ENCODE measurements around the gene TSPAN31.
"Not testable (repeated sequence)": the region's sequence is repeated elsewhere in the genome, so short reads cannot be mapped to it uniquely, and the experiment has no call there.

The TSPAN31 gene, protein sequence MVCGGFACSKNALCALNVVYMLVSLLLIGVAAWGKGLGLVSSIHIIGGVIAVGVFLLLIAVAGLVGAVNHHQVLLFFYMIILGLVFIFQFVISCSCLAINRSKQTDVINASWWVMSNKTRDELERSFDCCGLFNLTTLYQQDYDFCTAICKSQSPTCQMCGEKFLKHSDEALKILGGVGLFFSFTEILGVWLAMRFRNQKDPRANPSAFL

DNA sequence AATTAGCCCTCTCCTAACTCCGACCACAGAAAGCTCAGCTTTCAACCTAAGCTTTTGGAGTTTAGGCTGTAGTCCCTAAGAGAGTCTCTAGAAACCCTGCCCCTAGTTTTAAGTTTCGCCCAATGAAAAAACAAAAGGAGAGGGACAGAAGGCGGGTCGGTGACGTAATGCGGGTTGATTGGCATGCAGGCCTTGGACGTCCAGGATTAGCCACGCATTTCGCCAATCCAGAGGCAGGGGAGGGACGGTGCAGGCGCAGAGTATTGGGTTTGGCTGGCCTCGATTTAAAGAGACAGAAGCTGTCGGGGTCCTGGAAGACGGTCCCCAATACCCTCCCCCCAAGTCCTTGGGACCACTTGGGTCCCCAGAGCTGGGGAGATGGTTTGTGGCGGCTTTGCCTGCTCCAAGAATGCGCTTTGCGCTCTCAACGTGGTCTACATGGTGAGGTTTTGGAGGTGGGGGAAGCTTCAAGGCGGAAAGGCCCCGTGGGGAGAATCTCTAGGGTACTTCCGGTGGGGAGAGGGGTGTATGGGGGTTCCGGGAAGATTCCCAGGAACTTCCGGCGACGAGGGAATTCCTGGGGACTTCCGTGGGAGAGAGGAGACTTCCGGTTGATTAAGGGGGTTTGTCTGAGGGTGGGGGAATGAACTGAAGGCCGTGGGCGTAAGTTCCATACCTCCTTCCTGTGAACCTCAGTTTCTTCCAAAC lies at the start of gene TSPAN31:
TSPAN31 (plus strand) TSS at position 263 of the 708 bp plus-strand sequence; CDS start at position 379, 116 bp downstream.
- peak; percentile 57 for DNase-seq

DNA sequence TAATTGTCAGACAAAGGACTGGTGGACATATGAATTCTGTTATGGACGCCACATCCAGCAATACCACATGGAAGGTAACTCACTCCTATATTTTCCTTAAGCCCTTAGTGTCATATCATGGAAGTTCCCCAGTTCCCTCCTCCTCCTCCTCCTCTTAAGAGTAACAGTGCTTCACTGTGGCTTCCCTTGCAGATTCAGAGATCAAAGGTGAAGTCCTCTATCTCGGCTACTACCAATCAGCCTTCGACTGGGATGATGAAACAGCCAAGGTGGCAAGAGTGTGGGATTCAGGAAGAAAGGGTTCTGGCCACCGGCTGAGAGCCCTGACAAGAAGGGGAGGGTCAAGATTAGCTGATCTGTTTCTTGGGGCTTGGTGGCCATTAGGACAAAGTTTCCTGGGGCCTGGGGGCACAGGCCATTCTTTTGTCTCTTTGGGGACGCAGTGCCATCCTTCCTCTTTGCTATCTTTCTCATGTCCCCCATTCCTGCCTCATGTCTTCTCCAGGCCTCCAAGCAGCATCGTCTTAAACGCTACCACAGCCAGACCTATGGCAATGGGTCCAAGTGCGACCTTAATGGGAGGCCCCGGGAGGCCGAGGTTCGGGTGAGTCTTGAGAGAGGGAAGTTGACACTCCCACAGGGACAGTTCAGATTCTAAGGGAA lies 48.9 kb upstream of the TSPAN31 start:
- DNase-seq = no peak

DNA sequence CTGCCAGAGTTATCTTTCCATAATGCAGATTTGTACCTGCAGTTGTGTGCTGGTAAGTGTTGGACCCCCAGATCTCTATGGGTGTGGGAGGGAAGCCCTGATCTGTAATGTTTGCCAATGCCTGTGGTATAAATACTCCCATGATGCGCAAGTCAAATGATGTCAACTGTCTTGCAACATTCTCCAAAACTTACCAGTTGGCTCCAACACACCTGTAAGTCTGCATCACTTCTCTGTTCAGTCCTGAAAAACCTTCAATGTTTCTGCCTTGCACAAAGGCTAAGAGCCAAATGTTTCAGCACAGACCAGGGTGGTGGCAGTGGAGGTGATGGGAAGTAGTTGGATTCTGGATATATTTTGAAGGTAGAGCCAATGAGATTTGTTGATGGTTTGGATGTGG lies 47.8 kb upstream of the TSPAN31 start:
- no peak for DNase-seq

DNA sequence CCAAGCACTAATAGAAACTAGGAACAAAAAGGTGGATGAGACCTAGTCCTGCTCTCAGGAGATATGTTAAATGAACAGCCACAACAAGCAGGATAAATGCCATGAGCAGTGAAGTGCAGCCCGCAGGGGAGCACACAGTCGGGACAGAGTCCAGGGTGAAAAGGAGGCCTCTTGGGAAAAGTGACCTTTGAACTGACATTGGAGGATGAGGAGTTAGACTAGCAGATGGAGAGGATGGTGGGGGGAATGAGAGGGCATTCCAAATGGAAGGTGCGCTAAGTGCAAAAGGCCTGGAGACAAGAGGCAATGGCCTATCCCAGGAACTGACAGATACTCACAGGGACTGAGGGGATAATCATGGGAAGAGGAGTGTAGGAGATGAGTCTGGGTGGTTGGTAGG lies 46.4 kb upstream of the TSPAN31 start:
- DNase-seq = no peak

DNA sequence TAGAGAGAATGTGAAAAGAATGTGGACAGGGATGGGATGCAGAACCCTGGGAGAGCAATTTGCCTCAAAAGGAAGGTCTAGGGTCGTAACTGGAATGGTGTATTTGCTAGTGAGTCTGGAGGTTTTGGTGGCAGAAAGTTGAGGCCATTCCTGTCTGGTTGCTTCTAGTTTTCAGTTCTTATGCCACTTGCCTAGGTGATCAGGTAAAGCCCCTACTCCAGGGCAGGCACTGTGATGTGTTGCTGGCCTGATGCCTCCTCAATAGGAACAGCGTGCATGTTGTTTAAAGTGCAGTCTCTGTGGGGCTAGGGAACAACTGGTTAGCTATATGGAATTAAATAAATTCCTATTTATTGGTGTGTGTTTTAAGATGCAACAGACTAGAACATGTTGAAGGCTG lies 44.5 kb upstream of the TSPAN31 start:
- DNase-seq = no peak

DNA sequence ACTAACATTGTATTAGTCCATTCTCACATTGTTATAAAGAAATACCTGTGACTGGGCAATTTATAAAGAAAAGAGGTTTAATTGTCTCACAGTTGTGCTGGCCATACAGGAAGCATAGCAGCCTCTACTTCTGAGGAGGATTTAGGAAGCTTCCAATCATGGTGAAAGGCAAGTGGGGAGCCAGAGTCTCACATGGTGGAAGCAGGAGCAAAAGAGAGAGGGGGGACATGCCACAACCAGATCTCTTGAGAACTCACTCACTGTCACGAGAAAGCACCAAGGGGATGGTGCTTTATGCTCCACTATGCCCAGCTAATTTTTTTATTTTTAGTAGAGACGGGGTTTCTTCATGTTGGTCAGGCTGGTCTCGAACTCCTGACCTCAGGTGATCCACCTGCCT lies 37.6 kb upstream of the TSPAN31 start:
- DNase-seq = no peak

DNA sequence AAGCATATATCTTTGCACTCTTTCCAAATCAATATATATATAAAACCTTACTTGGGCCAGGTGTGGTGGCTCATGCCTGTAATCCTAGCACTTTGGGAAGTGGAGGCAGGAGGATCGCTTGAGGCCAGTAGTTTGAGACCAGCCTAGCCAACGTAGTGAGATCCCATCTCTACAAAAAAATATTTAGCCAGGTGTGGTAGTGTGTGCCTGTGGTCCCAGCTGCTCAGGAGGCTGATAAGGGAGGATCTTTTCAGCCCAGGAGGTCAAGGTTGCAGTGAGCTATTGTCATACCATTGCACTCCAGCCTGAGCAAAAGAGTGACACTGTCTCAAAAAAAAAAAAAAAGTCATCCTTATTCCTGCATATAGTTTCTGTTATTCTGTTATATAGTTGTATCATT lies 36.5 kb upstream of the TSPAN31 start:
- no peak for DNase-seq

DNA sequence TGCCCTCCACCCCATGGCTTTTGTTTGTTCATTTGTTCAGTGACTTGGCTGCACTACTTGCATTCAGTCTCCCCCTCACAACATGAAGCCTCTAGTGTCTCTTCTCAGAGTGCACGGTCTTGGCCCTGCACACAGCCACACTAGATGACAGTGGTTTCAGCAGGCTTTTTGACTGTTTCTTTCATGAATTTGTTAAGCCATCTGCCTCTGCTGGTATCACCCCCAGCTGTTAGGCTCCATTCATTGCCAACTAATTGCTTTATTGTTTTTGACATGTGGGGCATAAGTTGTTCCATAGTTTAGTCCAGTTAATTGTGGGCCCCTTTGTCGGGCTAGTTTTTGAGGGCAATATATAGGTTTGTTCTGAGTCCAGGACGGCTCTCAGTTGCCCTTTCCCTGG lies 32.1 kb upstream of the TSPAN31 start:
- no peak for DNase-seq

DNA sequence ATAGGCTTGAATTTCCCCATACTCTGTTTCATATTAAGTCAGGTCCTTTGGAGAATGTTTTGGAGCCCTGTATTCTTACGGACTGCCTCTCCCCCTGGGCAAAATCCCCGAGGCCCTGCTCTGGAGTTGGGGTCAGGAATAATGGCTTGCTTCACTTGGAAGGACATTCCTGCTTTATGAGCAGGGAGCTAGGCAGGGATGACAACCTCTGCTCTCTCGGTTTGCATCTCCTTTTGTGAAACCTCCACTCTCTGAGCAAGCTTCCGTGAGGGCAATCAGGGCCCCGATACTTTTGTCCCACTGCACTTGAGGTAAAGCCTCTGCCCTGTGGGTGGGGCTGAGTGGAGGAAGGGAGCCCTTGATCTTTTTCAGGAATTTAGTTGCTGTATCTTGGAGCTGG lies 31.6 kb upstream of the TSPAN31 start:
- no peak for DNase-seq

DNA sequence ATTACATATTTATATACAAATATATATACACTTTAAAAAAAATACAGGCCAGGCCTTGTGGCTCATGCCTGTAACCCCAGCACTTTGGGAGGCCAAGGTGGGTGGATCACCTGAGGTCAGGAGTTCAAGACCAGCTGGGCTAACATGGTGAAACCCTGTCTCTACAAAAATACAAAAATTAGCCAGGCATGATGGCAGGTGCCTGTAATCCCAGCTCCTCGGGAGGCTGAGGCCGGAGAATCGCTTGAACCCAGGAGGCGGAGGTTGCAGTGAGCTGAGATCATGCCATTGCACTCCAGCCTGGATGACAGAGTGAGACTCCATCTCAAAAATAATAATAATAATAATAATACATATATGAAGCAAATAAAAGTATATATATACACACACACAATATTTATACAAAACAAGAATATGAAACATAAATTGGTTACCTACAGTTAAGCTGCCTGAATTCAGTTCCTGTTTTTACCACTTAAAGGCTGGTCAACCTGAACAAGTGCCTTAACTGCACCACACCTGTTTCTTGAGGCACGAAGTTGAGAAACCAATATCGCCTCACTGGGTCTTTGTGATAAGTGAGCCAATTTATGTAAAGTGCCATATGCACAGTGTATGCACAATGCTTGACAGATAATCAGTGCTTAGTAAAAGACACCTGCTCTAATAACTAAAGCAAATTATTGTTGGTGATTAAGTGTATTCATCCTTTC lies 29.6 kb upstream of the TSPAN31 start:
- not testable (repeated sequence) for DNase-seq

DNA sequence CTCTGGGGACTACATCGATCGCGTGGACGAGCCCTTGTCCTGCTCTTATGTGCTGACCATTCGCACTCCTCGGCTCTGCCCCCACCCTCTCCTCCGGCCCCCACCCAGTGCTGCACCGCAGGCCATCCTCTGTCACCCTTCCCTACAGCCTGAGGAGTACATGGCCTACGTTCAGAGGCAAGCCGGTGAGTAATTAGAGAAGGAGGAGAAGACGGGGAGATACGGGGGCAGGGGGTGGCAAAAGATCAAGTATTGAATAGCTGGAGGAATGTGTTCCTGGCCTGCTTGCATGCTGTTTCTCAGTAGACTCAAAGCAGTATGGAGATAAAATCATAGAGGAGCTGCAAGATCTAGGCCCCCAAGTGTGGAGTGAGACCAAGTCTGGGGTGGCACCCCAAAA lies 29.1 kb upstream of the TSPAN31 start:
- DNase-seq = no peak

DNA sequence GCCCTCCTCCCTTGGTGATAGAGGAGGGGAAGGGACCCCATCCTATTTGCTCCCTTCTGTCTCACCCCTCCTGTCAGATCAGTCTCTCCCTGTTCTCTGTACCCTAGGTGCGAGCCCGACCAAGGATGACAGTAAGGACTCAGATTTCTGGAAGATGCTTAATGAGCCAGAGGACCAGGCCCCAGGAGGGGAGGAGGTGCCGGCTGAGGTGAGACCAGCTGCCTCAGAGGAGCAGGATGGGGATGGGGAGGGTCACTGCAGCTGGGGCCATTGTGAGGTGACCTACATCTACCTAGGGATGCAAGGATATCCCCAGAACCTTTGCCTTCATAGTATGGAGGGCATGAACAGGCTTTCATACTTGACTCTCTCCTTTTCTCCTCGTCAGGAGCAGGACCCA lies 28.5 kb upstream of the TSPAN31 start:
- DNase-seq = no peak

DNA sequence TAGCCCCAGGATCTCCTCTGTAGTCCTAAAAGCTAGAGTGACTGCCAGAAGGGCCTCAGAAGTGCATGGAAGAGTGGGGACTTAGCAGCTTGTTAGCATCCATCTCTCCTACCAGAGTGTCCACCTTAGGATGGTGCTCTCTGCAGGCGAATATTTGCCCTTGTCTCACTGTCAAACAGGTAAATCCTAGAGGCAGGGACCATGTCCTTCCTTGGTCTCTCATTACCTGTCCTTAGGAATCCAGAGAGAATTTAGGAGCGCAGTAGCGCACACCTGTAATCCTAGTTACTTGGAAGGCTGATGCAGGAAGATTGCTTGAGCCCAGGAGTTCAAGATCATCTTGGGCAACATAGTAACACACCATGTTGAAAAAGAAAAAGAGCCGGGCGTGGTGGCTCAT lies 27.7 kb upstream of the TSPAN31 start:
- DNase-seq = no peak

DNA sequence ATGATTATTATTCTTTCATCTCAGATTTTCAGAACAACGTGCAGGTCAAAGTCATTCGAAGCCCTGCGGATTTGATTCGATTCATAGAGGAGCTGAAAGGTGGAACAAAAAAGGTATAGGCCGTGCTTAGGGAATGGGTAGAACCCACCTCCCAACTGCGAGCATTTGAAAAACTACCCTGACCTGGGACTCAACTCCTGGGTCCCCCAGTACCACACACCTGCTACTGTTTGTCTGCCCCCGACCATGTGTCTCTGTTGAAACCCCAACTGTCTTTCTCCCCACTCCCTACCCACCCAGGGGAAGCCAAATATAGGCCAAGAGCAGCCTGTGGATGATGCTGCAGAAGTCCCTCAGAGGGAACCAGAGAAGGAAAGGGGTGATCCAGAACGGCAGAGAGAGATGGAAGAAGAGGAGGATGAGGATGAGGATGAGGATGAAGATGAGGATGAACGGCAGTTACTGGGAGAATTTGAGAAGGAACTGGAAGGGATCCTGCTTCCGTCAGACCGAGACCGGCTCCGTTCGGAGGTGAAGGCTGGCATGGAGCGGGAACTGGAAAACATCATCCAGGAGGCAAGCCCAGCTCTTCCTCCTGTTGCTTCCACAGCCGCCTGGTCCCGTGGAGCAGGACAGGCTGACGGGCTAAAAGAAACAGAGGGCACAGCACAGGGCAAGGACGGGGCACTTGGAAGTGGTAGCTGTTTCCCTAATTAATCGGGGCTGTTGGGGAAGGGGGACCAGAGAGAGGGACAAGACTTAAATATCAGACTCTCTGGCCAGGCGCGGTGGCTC lies 26.8 kb upstream of the TSPAN31 start:
- no peak for DNase-seq

DNA sequence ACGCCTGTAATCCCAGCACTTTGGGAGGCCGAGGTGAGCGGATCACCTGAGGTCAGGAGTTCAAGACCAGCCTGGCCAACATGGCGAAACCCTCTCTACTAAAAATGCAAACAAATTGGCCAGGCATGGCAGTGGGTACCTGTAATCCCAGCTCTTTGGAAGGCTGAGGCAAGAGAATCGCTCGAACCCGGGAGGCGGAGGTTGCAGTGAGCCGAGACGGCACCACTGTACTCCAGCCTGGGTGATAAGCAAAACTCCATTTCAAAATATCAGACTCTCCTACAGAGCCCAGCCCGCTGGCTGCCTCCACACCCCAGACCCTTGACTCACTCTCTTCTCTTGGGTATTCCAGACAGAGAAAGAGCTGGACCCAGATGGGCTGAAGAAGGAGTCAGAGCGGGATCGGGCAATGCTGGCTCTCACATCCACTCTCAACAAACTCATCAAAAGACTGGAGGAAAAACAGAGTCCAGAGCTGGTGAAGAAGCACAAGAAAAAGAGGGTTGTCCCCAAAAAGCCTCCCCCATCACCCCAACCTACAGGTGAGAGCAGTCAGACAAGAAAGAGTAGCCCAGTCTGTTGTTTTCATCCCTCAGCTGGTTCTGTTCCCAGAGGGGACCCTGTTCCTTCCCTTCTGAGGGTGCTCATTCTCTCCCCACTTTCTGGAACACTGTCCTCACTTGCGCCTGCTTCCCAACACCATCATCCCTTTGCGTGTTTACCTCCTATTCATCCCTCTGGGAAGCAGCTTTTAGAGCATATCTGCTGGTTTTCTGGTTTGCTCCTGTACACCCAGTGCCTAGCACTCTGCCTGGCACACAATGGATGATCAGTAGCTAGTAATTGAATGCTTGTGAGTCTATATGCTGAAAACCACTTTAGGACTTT lies 26.0 kb upstream of the TSPAN31 start:
- DNase-seq = no peak

DNA sequence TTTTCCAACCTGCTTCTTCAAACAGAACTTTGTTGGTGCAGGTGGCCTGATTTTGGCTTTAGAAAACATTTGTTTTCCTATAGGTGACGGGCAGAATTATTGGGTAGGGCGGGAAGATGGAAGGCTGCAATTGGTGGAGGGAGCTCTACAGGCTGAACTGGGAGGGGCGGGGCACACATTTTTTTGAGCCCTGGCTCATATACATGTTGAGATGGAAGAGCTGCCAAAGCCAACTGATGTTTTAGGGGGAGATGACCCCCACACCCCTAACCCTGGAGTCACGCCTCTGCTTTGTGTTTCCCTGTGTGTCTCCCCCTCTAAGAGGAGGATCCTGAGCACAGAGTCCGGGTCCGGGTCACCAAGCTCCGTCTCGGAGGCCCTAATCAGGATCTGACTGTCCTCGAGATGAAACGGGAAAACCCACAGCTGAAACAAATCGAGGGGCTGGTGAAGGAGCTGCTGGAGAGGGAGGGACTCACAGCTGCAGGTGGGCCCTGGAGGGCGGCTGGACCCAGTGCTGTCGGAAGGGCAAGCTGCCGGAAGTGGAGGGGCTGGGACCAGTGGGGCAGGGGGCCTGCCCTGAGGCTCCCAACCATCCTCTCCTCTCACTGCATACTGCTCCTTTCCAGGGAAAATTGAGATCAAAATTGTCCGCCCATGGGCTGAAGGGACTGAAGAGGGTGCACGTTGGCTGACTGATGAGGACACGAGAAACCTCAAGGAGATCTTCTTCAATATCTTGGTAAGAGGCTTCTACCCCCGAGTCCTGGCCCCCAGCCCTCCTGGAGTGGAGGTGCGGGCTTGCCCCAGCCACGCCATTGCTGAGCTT lies 24.8 kb upstream of the TSPAN31 start:
- no peak for DNase-seq

DNA sequence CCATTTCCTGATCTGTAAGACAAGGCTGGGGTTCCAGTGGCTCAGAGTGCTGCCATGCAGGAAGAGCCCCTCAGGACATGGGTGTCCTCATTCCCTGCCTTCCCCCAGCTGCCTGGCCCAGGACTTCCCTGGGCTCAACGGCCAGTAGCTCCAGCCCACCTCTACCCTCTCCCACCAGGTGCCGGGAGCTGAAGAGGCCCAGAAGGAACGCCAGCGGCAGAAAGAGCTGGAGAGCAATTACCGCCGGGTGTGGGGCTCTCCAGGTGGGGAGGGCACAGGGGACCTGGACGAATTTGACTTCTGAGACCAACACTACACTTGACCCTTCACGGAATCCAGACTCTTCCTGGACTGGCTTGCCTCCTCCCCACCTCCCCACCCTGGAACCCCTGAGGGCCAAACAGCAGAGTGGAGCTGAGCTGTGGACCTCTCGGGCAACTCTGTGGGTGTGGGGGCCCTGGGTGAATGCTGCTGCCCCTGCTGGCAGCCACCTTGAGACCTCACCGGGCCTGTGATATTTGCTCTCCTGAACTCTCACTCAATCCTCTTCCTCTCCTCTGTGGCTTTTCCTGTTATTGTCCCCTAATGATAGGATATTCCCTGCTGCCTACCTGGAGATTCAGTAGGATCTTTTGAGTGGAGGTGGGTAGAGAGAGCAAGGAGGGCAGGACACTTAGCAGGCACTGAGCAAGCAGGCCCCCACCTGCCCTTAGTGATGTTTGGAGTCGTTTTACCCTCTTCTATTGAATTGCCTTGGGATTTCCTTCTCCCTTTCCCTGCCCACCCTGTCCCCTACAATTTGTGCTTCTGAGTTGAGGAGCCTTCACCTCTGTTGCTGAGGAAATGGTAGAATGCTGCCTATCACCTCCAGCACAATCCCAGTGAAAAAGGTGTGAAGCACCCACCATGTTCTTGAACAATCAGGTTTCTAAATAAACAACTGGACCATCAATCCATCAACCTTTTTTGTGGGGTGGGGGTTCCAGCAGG lies 23.9 kb upstream of the TSPAN31 start:
- DNase-seq = no peak

DNA sequence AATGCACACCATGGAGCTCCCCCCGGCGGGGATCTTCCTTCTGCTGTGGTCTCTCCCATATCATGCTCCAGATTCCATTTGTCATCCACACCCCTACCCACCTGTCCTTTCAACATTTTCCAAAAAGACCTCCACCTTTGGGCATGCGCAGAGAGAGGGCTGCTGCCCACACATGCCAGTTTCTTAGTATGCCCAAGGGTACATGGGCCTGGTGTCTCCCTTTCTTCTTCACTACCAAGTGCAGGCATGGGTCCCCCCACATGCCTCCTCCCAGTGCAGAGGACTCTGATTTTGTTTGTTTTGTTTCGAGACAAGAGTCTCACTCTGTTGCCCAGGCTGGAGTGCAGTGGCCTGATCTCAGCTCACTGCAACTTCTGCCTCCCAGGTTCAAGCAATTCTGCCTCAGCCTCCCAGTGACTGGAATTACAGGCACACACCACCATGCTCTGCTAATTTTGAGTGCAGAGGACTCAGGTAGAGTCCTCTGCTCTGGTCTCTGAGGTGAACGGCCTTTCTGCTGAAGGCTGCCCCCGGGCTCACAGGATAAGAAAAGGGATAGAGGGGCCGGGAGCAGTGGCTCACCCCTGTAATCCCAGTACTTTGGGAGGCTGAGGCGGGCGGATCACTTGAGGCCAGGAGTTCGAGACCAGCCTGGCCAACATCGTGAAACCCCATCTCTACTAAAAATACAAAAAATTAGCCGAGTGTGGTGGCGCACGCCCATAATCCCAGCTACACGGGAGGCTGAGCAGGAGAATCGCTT lies 22.8 kb upstream of the TSPAN31 start:
- DNase-seq = not testable (repeated sequence)
